ENCODE data around the gene RAB1A. TPM values are rescaled to one million over a fixed set of nuclear protein-coding genes. Genes with fewer than 3 reads are reported as not detected.

Gene RAB1A
- polyA plus RNA-seq, 1 experiment = 292 TPM

DNA sequence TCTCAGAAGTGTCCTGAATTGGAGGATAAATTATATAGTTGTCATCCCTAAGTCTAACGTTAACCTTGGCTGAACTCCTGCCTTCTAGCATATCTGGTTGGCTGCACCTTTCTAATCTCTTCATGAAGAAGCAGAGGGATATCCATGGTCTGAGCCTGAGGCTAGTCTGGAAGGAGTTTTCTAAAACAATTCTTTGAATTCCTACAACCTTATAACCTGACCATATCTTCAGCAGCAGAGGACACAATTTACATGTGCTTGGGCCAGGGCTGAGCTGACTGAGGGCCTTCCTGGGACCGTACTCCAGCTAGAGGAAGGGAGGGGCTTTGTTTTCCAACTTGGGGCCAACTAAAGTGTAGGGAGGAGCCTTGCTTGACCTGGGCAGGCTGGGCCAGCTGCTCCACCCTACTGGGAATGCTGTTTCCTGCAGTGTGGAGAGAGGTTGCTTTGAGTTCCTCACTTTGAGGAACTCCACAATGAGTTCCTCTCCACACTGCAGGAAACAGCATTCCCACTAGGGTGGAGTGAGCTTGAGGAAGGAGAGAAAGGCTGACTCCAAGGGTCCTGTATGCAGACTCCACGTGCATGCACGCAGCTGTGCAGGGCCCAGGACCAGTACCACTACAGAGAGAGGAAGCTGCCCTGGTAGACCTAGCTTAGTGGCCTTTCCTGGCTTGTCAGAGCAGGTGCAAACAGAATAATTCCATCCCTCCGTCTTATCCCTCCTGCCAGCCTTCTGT lies 54.1 kb downstream of the RAB1A start:
- TF ChIP-seq, protein P1, sequence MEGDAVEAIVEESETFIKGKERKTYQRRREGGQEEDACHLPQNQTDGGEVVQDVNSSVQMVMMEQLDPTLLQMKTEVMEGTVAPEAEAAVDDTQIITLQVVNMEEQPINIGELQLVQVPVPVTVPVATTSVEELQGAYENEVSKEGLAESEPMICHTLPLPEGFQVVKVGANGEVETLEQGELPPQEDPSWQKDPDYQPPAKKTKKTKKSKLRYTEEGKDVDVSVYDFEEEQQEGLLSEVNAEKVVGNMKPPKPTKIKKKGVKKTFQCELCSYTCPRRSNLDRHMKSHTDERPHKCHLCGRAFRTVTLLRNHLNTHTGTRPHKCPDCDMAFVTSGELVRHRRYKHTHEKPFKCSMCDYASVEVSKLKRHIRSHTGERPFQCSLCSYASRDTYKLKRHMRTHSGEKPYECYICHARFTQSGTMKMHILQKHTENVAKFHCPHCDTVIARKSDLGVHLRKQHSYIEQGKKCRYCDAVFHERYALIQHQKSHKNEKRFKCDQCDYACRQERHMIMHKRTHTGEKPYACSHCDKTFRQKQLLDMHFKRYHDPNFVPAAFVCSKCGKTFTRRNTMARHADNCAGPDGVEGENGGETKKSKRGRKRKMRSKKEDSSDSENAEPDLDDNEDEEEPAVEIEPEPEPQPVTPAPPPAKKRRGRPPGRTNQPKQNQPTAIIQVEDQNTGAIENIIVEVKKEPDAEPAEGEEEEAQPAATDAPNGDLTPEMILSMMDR (IDR thresholded peaks at IDR 0.05; ENCODE audit: low read depth, low read length) = no peak
- H3K4me3 ChIP-seq (ENCODE audit: low read depth, low read length) = no peak overlapping the region
- CTCF ChIA-PET = interaction anchor here (0.6 to 1.3 kb wide), 4 partner anchors 11 to 158 kb away, joined by 3 to 5 read pairs (median 4); no protein-coding TSS in a partner anchor
- no peaks in the 10 kb centered on the region for H3K9me3 ChIP-seq (ENCODE audit: control insufficient read depth, insufficient read depth, low read length)
- no peaks in the 10 kb centered on the region for H3K27me3 ChIP-seq (ENCODE audit: control insufficient read depth, insufficient read depth, low read length)
- DNase-seq (ENCODE audit: low read depth, low spot score) = no peak
- peak overlapping the region; percentile 33 for H3K27ac ChIP-seq (ENCODE audit: low read depth, low read length)
- POLR2A ChIA-PET = interaction anchor here (0.7 to 1.6 kb wide), 2 partner anchors 19 to 54 kb away, joined by 4 to 7 read pairs; partner anchors contain the start of genes CEP68 and RAB1A

DNA sequence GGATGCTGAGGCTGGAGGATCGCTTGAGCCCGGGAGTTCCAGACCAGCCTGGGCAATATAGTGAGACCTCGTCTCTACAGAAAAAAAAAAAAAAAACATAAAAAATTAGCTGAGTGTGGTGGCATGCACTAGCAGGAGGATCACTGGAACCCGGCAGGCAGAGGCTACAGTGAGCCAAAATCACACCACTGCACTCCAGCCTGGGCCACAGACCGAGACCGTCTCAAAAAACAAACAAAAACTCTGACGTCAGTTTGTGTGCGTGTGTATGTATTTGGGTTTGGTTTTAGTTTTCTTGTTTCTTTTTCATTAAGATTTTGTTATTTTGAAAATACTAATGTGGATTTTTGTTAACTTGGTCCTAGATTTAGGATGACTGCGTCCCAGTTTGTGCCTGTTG lies 54.7 kb downstream of the RAB1A start:
- CTCF ChIA-PET = interaction anchor here (0.6 to 1.3 kb wide), 4 partner anchors 10 to 157 kb away, joined by 3 to 5 read pairs (median 4); no protein-coding TSS in a partner anchor
- no peaks in the 10 kb centered on the region for H3K27me3 ChIP-seq (ENCODE audit: control insufficient read depth, insufficient read depth, low read length)
- TF ChIP-seq, protein P1 (IDR thresholded peaks at IDR 0.05; ENCODE audit: low read depth, low read length) = no peak
- POLR2A ChIA-PET = interaction anchor here (1.6 kb wide), 1 partner anchor 19 kb away, joined by 7 read pairs; the partner anchor contains the start of gene CEP68
- H3K4me3 ChIP-seq (ENCODE audit: low read depth, low read length) = no peak overlapping the region
- H3K9me3 ChIP-seq (ENCODE audit: control insufficient read depth, insufficient read depth, low read length) = no peaks in the 10 kb centered on the region
- no peak for DNase-seq (ENCODE audit: low read depth, low spot score)
- no peak overlapping the region for H3K27ac ChIP-seq (ENCODE audit: low read depth, low read length)

DNA sequence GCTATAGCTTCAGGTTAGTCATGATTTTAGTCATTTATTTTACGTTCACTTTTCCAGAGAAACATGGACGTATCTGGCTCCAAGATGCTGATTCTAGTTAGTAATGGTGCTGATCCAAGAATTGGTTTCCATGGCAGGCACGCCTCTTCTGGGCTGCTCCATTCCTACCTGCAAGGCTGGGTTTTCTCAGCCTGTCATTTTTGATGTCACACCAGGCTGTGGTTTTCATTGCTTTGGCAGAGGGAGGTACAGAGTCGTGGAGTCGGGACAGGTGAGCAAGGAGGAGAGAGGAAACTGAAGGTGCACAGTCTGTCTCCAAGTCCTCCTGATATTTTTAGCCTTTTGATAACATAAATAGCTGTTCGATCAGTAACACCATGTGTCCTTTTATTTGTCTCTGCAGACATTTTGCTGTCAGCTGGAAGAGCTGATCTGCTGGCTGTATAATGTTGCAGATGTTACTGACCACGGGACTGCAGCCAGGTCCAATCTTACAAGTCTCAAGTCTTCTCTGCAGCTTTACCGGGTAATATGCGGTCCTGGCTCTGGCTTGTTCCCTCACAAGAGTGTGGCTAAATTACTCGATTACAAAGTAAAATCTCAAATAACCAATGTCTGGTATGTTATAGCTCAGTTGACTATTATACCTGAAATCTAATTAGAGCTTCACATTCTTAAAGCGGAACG lies 55.9 kb downstream of the RAB1A start:
- TF ChIP-seq, protein P1 (IDR thresholded peaks at IDR 0.05; ENCODE audit: low read depth, low read length) = no peak
- H3K27me3 ChIP-seq (ENCODE audit: control insufficient read depth, insufficient read depth, low read length) = no peaks in the 10 kb centered on the region
- ChIA-PET CTCF (interaction anchor here (0.9 to 1.7 kb wide), 3 partner anchors 9 to 156 kb away, joined by 3 to 5 read pairs (median 4); no protein-coding TSS in a partner anchor), POLR2A (interaction anchor here (0.6 kb wide), 1 partner anchor 101 kb away, joined by 3 read pairs; no protein-coding TSS in a partner anchor)
- H3K4me3 ChIP-seq (ENCODE audit: low read depth, low read length) = no peak overlapping the region
- H3K27ac ChIP-seq (ENCODE audit: low read depth, low read length) = no peak overlapping the region
- no peaks in the 10 kb centered on the region for H3K9me3 ChIP-seq (ENCODE audit: control insufficient read depth, insufficient read depth, low read length)
- no peak for DNase-seq (ENCODE audit: low read depth, low spot score)

DNA sequence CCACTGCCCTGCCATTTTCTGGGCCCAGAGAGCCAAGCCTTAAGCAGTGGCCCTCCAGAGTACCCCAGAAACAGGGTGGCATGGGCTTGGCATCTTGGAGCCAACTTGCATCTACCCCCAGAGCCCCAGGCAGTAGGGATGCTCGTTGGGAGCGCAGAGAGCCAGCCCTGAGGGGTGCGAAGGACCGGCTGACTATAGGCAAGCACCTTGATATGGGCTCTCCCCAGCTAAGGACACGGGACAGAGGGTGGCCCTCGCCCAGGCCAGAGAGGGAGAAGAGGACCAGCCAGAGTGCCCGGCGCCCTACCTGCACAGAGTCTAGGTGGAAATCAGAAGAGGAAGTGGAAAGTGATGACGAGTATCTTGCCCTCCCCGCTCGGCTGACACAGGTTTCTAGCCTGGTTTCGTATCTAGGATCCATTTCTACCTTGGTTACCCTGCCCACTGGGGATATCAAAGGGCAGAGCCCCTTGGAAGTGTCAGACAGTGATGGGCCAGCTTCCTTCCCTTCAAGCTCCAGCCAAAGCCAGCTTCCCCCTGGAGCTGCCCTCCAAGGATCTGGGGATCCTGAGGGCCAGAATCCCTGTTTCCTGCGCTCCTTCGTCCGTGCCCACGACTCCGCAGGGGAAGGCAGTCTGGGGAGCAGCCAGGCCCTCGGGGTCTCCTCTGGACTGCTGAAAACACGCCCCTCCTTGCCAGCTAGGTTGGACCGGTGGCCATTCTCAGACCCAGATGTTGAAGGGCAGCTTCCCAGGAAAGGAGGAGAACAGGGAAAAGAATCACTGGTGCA lies 57.5 kb downstream of the RAB1A start:
- POLR2A ChIA-PET = no interaction called here
- Histone ChIP-seq H3K27ac (ENCODE audit: low read depth, low read length) (no peak overlapping the region), H3K27me3 (ENCODE audit: control insufficient read depth, insufficient read depth, low read length) (no peaks in the 10 kb centered on the region), H3K4me3 (ENCODE audit: low read depth, low read length) (no peak overlapping the region), H3K9me3 (ENCODE audit: control insufficient read depth, insufficient read depth, low read length) (no peaks in the 10 kb centered on the region)
- TF ChIP-seq, protein P1 (IDR thresholded peaks at IDR 0.05; ENCODE audit: low read depth, low read length) = no peak
- DNase-seq (ENCODE audit: low read depth, low spot score) = no peak
- CTCF ChIA-PET = interaction anchor here (1.6 to 1.7 kb wide), 2 partner anchors 57 to 115 kb away, joined by 4 to 5 read pairs; partner anchors contain the start of gene RAB1A

Measured in AG04450 (cell line).